Liver (tissue), 3 donors: Measurements from ENCODE around the gene IL10RB.

Experiments used
- CTCF ChIP-seq: fragments of 150-350 bp; IDR thresholded peaks from 2 replicates; pipeline ENCODE4 v1.5.1; 2017; ENCODE audit warnings: improper control_type of control experiment, low read depth, low read length; ENCODE audit not compliant: missing input control
- FOXA2 ChIP-seq: IDR thresholded peaks from 2 replicates; pipeline ENCODE4 v1.6.1; 2016; ENCODE audit warnings: antibody characterized with exemption
- HNF4G ChIP-seq: IDR thresholded peaks from 2 replicates; pipeline ENCODE4 v1.6.1; 2016; ENCODE audit warnings: antibody characterized with exemption
- MAX ChIP-seq: IDR thresholded peaks from 2 replicates; pipeline ENCODE4 v1.6.1; 2016; ENCODE audit warnings: antibody characterized with exemption
- REST ChIP-seq: IDR thresholded peaks from 2 replicates; pipeline ENCODE4 v1.6.1; 2016; ENCODE audit warnings: antibody characterized with exemption, mild to moderate bottlenecking
- TAF1 ChIP-seq: conservative IDR thresholded peaks from 2 replicates; pipeline ENCODE4 v1.6.1; 2016; ENCODE audit warnings: antibody characterized with exemption, mild to moderate bottlenecking
- donor health status: healthy.
- donor health status: healthy.

- peak; percentile 97 for TF ChIP-seq MAX
- no peak for TF ChIP-seq CTCF
- peak; percentile 49 for TF ChIP-seq REST
- peak; percentile 72 for TF ChIP-seq FOXA2
- TF ChIP-seq HNF4G: peak; percentile 35
- TF ChIP-seq TAF1: no peak
Measured at GRCh38 chr21:33286076-33286475, 19.9 kb downstream of the IL10RB start.
